Measurements from ENCODE around the gene GFOD2.

GFOD2 gene

DNA sequence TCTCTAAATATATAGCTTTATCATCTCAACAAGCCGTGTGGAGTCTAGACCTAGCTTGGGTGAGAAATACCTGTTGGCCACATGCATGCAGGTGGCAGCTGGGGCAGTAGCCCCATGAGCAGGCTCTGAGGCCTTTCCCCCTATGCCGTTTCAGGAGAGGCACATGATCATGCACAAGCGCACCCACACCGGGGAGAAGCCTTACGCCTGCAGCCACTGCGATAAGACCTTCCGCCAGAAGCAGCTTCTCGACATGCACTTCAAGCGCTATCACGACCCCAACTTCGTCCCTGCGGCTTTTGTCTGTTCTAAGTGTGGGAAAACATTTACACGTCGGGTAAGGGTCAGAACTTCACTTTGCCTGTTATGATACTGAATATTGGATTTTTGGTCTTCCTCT lies 90.9 kb downstream of the GFOD2 start:
- DNase-seq = no peak

Data from activated CD8-positive, alpha-beta memory T cell treated with anti-CD3 and anti-CD28 coated beads, Interleukin-2, amount 50 U/mL, for 48 hours (primary cell).